Hepatocyte (in vitro differentiated cells): Measurements from ENCODE around the gene CBFA2T3. TPM values are rescaled to one million over a fixed set of nuclear protein-coding genes. Genes with fewer than 3 reads are reported as not detected.

Experiments used
- DNase-seq: peaks from one replicate; pipeline ENCODE4 v3.0.0-alpha.2; 2016; ENCODE audit warnings: low spot score
- H2AFZ ChIP-seq: fragments of 200-600 bp; sonication (generic); 2 replicates; pipeline ENCODE4 v1.6.0; 2016; ENCODE audit warnings: antibody characterized with exemption, mild to moderate bottlenecking
- H3K27ac ChIP-seq: fragments of 200-600 bp; sonication (generic); 2 replicates; pipeline ENCODE4 v1.5.1; 2016; ENCODE audit warnings: mild to moderate bottlenecking
- H3K27me3 ChIP-seq: fragments of 200-600 bp; sonication (generic); 2 replicates; pipeline ENCODE4 v1.6.1; 2016
- H3K36me3 ChIP-seq: fragments of 200-600 bp; sonication (generic); replicated peaks from 2 replicates; pipeline ENCODE4 v1.5.1; 2016; ENCODE audit warnings: low read depth; ENCODE audit not compliant: insufficient read depth
- H3K4me1 ChIP-seq: fragments of 200-600 bp; sonication (generic); 2 replicates; pipeline ENCODE4 v1.5.1; 2016; ENCODE audit warnings: mild to moderate bottlenecking, moderate library complexity; ENCODE audit not compliant: insufficient read depth
- H3K4me2 ChIP-seq: fragments of 200-600 bp; sonication (generic); 2 replicates; pipeline ENCODE4 v1.6.0; 2016
- H3K4me3 ChIP-seq: fragments of 200-600 bp; sonication (generic); 2 replicates; pipeline ENCODE4 v1.5.1; 2016; ENCODE audit warnings: mild to moderate bottlenecking
- H3K79me2 ChIP-seq: fragments of 200-600 bp; sonication (generic); 2 replicates; pipeline ENCODE4 v1.6.0; 2017; ENCODE audit warnings: mild to moderate bottlenecking
- H3K9me2 ChIP-seq: fragments of 200-600 bp; sonication (generic); replicated peaks from 2 replicates; pipeline ENCODE4 v1.6.0; 2017; ENCODE audit warnings: mild to moderate bottlenecking; ENCODE audit not compliant: insufficient read depth
- H3K9me3 ChIP-seq: fragments of 200-600 bp; sonication (generic); 2 replicates; pipeline ENCODE4 v1.5.1; 2016; ENCODE audit warnings: low read depth, mild to moderate bottlenecking
- H4K20me1 ChIP-seq: fragments of 200-600 bp; sonication (generic); 2 replicates; pipeline ENCODE4 v1.6.0; 2016; ENCODE audit warnings: mild to moderate bottlenecking; ENCODE audit not compliant: insufficient read depth, poor library complexity, severe bottlenecking
- EZH2 ChIP-seq: fragments of 200-600 bp; sonication (generic); IDR thresholded peaks from 2 replicates; pipeline ENCODE4 v1.6.1; 2016; ENCODE audit warnings: antibody characterized with exemption, mild to moderate bottlenecking, borderline replicate concordance
- EZH2phosphoT487 ChIP-seq: fragments of 200-600 bp; sonication (generic); IDR thresholded peaks from one replicate; pipeline ENCODE4 v1.6.1; 2018; ENCODE audit warnings: antibody characterized with exemption, mild to moderate bottlenecking, low read depth, moderate library complexity; ENCODE audit not compliant: unreplicated experiment, severe bottlenecking
- WGBS: methylation state at CpG from one replicate; pipeline ENCODE4 v1.1.6; 2016; ENCODE audit warnings: low lambda C conversion rate; ENCODE audit errors: missing lambda C conversion rate; 5-methylcytosine and 5-hydroxymethylcytosine counted together
- polyA plus RNA-seq: library from polyadenylated mRNA; unstranded; fragments of >200 nt; fragmentation: Nextera tagmentation; extraction: Ambion mirVana; gene quantifications from 2 replicates; pipeline ENCODE4 v1.2.1, GENCODE V29; 2016
- total RNA-seq: library from RNA; depleted of rRNA; stranded (reverse); fragments of >200 nt; gene quantifications from 2 replicates; pipeline ENCODE4 v1.2.3, GENCODE V29; 2014
- TF ChIP-seq, protein P1 (sequence below): fragments of 200-600 bp; sonication (generic); IDR thresholded peaks from 2 replicates; pipeline ENCODE4 v1.5.1; 2016; ENCODE audit warnings: antibody characterized with exemption, mild to moderate bottlenecking; ENCODE audit not compliant: poor library complexity

The CBFA2T3 gene
- total and polyA plus RNA-seq, 2 experiments from 2014 or later, result 0.07 to 1.5 TPM

- Histone ChIP-seq H4K20me1 (no peaks in the 10 kb centered on the region), H3K9me2 (no peaks in the 10 kb centered on the region), H3K79me2 (no peaks in the 10 kb centered on the region), H3K4me1 (peaks cover 18% of the 10 kb centered on the region), H2AFZ (no peak overlapping the region), H3K36me3 (no peaks in the 10 kb centered on the region), H3K4me2 (no peak overlapping the region), H3K4me3 (no peak overlapping the region), H3K27me3 (no peaks in the 10 kb centered on the region), H3K27ac (no peak overlapping the region), H3K9me3 (no peaks in the 10 kb centered on the region)
- 83% methylated on average over 27 of the region's 27 CpGs for WGBS
- TF ChIP-seq EZH2, result no peak
- TF ChIP-seq, protein P1, sequence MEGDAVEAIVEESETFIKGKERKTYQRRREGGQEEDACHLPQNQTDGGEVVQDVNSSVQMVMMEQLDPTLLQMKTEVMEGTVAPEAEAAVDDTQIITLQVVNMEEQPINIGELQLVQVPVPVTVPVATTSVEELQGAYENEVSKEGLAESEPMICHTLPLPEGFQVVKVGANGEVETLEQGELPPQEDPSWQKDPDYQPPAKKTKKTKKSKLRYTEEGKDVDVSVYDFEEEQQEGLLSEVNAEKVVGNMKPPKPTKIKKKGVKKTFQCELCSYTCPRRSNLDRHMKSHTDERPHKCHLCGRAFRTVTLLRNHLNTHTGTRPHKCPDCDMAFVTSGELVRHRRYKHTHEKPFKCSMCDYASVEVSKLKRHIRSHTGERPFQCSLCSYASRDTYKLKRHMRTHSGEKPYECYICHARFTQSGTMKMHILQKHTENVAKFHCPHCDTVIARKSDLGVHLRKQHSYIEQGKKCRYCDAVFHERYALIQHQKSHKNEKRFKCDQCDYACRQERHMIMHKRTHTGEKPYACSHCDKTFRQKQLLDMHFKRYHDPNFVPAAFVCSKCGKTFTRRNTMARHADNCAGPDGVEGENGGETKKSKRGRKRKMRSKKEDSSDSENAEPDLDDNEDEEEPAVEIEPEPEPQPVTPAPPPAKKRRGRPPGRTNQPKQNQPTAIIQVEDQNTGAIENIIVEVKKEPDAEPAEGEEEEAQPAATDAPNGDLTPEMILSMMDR, result no peak
- no peak for TF ChIP-seq EZH2phosphoT487
- no peak for DNase-seq
Measured at GRCh38 chr16:88926374-88926990, 50.5 kb downstream of the CBFA2T3 start.

- Histone ChIP-seq H3K79me2 (no peaks in the 10 kb centered on the region), H3K9me3 (no peaks in the 10 kb centered on the region), H3K4me3 (no peak overlapping the region), H4K20me1 (no peaks in the 10 kb centered on the region), H3K4me2 (no peak overlapping the region), H3K27me3 (no peaks in the 10 kb centered on the region), H3K36me3 (no peaks in the 10 kb centered on the region), H2AFZ (no peak overlapping the region), H3K27ac (no peak overlapping the region), H3K4me1 (peaks cover 22% of the 10 kb centered on the region), H3K9me2 (no peaks in the 10 kb centered on the region)
- TF ChIP-seq, protein P1, result no peak
- TF ChIP-seq EZH2 (no peak), EZH2phosphoT487 (no peak)
- DNase-seq, result no peak
- WGBS, result 85% methylated on average over 16 of the region's 16 CpGs
Measured at GRCh38 chr16:88925540-88925887, 51.5 kb downstream of the CBFA2T3 start.

- H3K9me2 ChIP-seq, result no peaks in the 10 kb centered on the region
- DNase-seq, result peak; percentile 76
- H4K20me1 ChIP-seq, result no peaks in the 10 kb centered on the region
- 72% methylated on average over 26 of the region's 30 CpGs for WGBS
- H3K79me2 ChIP-seq, result no peaks in the 10 kb centered on the region
- no peaks in the 10 kb centered on the region for H3K36me3 ChIP-seq
- H3K9me3 ChIP-seq, result no peaks in the 10 kb centered on the region
- no peak overlapping the region for H2AFZ ChIP-seq
- no peak overlapping the region for H3K27ac ChIP-seq
- no peak overlapping the region for H3K4me3 ChIP-seq
- no peaks in the 10 kb centered on the region for H3K27me3 ChIP-seq
- H3K4me1 ChIP-seq, result peaks cover 22% of the 10 kb centered on the region
- H3K4me2 ChIP-seq, result no peak overlapping the region
- TF ChIP-seq, protein P1, result peak; percentile 31
- no peak for TF ChIP-seq EZH2phosphoT487
Measured at GRCh38 chr16:88924834-88925539, 52.0 kb downstream of the CBFA2T3 start.
